ENCODE results near the gene RAPGEF4.
"Not testable (repeated sequence)": the region's sequence is repeated elsewhere in the genome, so short reads cannot be mapped to it uniquely, and the experiment has no call there.

The RAPGEF4 gene

DNA sequence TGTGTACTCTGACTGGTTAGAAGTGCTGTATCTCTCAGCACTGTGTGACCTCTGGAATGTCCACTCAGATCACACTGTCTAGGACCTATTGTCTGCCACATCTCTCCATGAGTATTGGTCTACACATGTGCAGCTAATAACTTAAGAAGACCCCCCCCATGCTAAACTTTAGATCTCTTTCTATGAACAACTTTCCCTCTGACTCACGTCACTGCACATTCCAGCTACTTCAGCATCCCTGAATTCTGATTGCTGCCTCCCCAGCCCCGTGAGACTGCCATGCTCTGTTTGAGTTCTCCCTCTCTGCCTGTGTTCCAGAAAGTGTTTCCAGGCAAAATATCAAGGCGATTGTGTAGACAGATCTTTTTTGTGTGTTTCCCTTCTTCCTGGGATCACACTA is 41.8 kb downstream of the RAPGEF4 start:
- no peak for DNase-seq

DNA sequence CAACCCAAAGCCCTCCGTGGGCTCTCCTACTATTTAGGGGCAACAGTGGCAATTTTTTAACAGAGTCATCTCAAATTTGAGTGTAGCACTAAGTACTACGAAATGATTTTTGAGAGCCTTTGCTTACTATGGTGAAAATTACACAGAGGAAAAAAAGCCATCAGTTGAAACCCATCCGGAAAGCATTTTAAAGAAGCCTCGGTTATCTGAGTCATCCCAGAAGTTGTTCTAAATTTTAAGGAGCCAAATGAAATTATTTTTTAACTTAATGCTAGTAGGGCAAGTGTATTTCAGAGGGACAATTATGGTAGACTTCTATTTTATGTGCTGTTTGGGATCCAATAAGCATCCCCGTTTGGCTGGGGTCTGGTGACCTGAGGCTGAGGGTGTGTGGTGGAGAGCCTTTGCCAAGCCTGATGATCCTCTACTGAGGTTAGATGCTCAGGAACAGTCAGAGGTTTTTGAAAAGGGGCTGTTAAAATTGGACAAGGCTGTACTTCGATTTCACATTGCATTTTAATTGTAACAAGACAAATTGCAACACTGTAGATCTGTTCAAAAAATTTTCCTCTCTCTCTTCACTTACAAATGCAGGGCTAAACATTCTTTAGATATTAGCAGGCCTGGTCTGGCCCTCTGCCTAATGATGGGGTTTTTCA is 47.0 kb downstream of the RAPGEF4 start:
- no peak for DNase-seq

DNA sequence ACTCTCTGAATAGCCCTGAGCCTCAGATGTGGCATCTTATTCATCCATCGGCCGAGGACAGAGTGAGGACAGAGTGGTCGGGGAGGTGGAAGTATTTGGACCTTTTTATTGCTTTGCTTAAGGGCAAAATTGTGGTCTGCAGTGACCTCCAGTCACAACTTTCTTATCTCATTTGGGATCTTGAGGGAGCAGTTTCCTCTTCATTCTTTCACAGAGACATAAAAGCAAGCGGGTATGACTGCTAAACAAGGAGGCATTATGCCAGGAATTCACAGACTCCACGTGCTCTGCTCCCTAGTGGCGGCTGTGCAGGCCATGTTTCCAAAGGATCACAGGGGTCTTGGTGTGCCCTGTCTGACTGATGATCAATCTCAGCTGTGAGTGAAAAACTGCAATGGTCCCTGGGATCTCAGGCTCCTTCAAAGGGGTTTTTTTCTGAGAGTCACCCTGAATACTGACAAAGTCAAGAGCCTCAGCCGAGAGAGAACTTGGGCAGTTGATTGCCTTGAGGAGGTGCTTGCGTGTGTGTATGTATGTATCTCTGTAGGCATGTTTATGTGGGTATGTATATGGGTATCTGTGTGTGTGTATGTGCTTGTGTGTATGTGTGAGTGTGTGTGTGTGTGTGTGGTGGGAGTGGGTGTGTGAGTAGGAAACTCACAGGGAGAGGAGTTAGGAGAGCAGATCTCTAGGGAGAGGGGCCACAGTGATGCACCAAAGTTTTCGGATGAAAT is 47.7 kb downstream of the RAPGEF4 start:
- no peak for DNase-seq

DNA sequence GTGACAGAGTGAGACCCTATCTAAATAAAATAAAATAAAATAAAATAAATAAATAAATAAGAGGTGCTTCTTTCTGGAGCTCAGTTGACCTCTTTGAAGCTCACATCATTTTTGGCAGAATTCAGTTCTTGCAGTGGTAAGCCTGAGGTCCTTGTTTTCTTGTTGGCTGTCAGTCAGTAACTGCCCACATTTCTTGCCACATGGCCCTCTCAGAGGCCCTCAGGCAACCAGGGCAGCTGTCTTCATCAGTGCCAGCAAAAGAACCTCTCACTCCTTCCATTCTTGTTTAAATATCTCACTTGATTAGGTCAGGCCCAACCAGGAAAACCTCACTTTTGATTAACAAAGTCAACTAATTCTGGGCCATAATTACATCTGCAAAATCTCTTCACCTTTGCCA is 53.2 kb downstream of the RAPGEF4 start:
- DNase-seq = no peak

DNA sequence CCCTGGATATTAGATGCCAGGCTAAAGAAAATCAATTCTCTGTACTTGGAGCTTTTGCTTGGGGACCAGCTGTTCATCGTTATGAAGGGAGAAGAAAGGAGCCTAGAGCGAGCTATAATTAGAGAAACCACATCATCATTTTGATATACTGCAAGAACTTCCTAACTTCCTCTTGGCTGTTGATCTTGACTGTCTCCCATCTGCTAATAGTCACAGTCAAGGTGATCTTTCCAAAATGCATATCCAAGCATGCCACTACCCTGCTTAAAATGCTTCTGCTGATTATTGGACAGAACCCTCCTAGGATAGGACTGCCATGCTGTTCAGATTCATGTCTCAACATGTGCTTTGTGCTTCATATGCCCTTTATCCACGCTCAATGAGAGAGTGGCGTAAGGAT is 54.8 kb downstream of the RAPGEF4 start:
- no peak for DNase-seq

DNA sequence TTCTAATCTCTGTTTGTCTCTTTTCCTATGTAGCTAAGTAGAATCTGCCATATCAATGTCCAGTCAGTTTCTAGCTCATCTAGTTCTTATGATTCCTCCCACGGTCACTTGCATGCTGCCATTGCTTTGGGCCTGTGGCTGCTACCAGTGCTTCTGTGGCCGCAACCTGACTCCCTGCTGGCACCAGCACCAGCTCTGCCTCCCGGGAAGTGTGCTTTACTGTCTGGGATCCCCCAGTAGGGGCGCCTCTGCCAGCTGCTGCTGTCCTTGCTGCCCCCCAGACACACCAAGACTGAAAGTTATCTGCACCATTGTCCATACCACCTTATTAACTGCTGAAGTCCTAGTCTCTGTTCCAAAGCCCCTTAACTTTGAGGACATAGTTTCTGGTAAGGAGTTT is 56.3 kb downstream of the RAPGEF4 start:
- no peak for DNase-seq

DNA sequence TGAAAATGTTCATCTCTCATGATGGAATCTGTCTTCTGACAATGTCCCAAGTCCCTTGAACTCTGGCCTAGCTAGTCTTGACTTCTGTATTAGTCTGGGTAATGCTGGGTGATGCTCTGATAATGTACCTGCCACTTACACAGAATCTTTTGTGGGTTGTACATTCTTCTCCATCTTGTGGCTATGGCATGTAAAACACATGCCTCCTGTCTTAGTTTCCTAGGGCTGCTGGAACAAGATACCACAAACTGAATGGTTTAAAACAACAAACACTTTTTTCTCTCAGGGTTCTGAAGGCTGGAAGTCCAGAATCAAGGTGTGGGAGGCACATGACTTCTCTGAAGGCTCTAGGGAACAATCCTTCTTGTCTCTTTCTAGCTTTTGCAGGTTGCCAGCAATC is 57.1 kb downstream of the RAPGEF4 start:
- DNase-seq = no peak

DNA sequence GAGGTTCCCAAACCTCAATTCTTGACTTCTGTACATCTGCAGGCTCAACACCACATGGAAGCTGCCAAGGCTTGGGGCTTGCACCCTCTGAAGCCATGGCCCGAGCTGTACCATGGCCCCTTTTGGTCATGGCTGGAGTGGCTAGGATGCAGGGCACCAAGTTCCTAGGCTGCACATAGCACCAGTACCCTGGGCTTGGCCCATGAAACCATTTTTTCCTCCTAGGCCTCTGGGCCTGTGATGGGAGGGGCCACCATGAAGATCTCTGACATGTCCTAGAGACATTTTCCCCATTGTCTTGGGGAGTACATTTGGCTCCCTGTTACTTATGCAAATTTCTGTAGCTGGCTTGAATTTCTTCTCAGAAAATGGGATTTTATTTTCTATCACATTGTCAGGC is 67.7 kb downstream of the RAPGEF4 start:
- DNase-seq = not testable (repeated sequence)

DNA sequence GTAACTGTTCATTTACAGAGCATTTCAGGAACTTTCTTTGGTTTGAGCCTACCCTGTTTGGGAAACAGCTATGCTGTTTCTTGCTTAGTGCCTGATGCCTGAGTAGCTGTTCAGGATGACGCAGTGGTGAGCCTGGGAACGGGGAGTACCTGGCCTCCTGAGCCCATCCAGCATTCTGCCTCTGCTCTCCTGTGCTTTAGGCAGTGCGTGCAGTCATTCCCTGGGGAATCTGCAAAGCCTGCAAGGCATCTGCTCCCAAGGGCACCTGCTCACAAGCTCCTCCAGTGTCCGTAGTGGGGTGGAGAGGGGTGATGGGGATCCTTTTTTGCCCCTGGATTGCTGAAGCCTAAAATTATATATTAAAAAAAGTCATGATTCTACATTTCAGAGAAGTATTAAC is 68.8 kb downstream of the RAPGEF4 start:
- no peak for DNase-seq

DNA sequence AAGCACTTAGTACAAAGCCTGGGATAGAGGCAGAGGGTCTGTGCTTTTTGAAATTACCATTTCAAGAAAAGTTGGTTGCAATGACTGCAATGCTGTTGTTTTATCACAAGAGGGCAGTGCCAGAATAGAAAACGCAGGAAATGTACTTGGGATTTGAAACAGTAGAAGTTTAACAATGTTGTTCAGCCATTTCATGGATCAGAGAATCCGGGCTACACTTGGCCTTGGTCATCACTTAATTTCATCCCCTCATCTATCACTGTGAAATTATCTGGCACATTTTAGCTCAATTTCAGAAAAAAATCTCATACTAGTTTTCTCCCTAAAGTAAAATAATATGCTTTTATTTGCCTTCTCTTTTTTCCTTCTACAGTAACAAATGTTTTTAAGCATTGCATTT is 70.8 kb downstream of the RAPGEF4 start:
- peak; percentile 59 for DNase-seq

DNA sequence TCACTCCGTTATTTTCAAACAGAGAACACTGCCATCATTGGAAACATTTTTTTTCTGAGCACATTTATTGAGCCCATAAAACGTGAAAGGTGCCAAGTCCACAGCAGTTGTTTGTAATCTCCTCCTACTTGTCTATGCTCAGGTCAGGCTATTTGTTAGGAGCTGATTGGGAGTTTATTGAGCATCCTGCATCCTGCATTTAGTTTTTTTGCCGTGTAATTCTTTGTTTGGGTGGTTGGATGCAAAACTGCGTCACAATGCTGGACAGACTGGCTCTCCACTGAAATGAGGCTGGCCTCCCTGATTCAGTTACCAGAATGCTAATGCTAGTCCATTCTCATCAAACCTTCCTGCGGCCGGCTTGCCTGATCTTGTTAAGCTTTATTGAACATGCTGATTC is 71.4 kb downstream of the RAPGEF4 start:
- DNase-seq = no peak

DNA sequence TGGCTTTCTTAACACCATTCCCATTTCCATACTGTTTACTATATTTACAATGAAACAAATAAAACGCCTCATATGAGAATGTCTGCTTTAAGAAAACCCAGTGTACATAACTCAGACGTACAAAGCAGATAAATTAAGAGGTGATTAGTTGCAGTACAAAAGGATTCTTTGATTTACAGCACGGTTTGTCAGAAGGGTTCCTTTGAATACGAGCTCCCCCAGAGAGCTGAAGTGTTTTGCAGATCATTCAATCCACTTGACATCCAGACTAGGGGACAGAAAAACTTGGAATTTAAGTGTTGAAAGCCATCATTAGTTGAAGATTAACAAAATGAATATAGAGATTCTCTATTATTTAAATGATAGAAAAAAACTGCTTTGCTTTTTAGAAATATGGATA is 72.5 kb downstream of the RAPGEF4 start:
- DNase-seq = no peak

DNA sequence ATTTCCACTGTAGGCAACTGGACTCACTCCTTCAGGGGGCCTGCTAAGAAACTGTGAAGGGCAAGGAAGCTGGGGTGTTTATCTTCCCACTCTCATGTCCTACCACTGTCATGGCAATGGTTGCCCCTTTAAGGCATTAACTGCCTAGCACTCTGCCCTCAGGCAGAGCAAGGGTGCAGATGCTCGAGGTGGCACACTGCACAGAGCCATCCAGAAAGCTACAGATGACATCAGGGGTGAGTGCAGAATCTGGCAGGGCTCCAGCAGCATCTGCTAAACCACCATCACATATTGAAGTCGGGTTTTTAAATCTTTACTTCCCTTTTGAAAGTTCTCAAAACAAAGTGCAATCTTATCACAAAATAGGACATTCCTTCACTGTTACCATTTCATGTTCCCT is 75.4 kb downstream of the RAPGEF4 start:
- no peak for DNase-seq

DNA sequence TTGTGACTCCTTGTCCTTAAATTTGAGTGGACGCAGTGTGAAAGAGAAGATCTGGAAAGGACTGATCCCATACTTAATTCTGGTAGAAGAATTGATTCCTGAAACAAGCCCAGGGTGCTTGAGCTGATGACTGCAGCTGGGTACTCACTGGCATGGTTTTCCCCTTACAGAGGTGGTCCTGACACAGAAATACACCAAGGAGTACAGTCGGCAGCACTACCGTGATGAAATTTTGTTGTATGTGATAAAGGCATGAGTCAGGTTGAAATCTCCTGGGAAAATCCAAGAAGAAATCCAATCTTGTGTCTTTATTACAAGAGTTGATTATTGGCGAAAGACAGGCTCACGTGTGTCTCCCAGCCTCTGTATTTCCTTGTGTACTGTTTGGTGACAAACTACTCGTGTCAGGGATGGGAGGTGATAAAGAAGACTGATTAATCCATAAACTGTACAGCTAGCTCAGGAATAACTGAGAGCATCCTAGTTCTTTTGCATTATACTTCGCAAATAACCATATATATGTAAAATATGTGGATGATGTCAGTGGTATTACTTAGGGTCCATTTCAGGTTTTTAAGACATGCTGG is 76.6 kb downstream of the RAPGEF4 start:
- no peak for DNase-seq

DNA sequence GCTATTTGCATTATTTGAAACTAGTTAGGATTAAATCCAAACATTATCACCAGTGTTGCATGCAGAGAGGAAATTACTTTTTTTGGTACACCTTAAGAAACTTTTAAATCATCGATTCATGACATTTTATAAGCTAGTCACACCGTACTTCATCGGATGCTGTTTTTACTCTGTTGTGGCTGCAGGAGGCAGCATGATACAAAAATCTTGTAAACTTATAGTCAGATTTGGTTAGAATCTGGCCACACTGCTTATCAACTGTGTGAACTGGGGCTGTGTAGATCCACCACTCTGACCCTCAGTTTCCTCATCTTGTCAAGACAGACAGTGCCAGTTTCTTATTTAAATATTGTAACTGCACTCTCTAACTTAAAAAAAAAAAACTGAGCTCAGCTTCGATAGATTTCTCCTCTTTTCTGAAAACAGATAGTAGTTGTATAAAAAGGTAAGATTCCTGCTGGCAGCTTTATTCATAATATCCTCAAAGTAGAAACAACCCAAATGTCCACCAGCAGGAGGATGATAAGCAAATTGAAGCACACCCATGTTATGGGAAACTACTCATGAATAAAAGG is 77.8 kb downstream of the RAPGEF4 start:
- DNase-seq = no peak

DNA sequence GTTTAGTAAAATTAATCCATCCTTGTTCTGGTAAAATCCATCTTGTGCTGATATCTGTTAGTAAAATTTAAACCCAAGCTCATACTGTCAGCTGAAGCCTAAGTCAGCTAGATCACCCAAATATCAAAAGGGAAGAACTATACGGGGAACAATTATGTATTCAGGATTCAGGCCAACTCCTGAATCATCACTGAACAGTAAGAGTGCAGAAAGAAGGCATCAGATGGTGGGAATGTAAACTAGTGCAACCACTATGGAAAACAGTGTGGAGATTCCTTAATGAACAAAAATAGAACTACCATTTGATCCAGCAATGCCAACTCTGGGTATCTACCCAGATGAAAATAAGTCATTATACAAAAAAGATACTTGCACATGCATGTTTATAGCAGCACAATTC is 81.8 kb downstream of the RAPGEF4 start:
- no peak for DNase-seq

DNA sequence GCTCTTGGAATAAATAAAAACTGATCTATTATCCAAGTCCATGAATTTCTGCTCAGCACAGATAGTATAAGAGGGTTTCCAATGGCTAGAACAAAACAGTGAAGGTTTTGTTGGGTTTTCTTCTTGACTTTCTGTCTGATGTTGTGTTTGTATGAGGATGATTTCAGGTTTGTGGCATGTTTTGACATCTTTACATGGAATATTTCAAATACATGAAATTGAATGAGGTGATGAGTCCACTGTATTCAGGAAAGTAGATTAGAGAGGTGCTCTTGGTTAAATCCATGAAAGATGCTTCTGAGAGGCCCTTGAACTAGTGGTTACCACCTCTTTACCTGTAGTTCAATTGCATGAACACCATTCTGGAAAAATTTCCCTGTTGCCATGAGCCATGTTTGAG is 84.3 kb downstream of the RAPGEF4 start:
- DNase-seq = peak; percentile 48

DNA sequence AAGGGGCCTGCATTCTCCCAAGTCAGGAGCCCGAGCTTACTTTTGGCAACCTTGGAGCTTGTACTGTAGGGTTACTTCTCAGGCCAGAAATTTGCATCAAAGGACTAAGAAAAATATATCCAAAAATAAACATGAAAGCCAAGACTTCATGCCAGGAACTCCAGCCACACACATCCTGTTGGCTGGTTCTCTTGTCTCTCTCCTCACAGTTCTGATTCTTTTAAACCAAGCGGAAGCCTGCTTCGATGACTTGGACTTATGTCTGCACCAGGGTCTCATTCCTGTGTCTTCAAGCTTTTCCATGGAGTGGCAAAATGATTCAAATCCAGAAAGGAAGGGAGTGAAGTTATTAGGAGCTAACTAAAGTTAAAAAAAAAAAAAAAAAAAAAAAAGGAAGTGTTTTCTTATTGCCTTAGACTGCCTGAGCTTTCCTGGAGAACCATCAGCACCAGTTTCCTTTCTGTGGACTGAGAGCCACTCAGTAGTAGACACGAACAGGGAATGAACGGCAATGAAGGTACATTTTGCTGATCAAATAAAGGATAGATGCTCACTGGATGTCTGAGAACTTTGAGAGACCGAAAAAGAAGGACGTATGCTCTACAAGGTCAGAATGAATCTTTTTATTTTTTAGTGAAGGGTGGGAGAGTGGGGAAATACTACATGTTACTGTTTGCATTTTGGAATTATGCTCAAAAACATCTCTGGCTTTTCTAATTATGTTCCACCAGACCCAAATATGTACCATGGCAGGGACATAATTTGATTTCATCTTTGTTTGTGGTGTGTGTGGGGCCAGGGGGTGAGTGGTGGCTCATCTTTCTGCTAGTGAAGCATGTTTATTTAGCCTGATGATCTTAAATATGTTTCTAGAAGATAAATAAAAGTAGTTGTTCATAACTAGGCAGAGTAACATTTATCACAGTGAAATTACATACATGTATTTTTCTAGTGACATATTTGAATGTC is 86.0 kb downstream of the RAPGEF4 start:
- DNase-seq = no peak

DNA sequence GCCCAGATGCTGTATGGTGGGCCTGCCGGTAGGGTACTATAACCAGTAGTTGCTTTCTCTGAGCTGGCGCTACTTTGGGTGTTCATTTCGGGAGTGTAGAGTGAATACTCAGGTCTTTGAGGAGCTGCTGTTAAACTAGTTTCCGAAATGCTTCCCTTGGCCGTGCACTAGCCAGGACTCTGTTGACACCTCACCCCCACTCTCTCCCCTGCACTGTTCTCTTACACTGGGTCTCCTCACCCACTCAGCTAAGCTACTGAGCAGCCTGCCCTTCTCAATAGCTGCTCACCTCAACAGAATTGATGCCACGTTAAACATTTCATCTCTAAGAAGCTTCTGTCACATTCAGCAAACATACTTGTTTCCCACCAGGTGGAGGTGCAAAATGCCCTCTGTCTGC is 86.9 kb downstream of the RAPGEF4 start:
- DNase-seq = no peak

DNA sequence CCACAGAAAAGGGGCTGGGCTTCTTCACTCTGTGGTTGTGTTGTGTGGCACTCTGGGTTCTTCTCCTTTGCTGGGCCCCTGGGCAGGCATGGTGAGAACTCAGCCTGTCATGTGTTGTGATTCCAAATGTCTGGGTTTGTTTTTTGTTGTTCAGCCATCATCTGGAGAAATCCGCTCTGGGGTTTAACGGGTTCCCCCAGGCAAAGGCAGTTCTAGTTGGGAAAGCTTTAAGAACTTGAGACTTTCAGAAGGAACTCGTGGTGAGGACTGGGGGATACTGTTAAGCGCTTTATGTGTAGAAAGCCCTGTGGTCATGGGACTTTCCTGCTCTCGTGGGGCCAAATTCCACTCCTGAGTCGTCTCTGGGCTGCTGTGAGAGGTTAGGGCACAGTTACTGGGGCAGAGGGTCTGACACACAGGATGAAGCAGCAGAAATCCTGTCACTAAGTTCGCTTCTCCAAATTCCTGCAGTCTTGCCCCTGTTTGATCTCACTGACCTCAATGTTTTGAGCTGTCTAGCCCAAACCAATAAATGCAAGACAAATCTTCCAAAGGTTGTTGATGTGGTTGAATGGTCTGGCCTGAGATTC is 87.7 kb downstream of the RAPGEF4 start:
- no peak for DNase-seq

DNA sequence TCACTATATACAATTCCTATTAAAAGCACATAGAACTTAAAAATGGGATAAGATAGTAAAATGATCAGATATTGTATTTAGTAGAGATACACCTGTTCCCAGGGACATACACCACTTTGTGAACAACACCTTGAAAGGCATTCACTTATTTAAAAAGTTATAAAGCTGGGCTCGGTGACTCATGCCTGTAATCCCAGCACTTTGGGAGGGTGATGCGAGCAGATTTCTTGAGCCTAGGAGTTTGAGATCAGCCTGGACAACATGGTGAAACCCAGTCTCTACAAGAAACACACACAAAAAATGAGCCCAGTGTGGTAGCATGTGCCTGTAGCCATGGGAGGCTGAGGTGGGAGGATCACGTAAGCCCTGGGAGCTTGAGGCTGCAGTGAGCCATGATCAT is 90.9 kb downstream of the RAPGEF4 start:
- DNase-seq = no peak

DNA sequence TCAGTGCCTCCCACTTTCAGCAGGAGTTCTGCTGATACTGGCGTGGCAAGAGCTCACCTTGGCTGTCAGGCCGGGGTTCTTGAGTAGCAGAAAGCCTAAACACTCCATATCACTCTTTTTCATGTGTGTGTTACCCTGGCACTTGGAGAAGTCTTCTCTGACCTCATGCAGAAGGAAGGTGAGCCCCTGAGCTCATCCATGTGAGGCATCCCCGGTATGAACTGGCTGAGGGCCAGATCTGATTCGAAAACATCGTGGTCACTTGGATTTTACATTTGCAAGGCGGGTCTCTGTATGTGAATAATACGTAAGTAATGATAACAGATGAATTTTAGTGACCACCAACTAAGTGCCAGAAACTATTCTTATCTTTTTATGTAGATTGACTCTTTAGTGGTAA is 93.6 kb downstream of the RAPGEF4 start:
- DNase-seq = no peak

DNA sequence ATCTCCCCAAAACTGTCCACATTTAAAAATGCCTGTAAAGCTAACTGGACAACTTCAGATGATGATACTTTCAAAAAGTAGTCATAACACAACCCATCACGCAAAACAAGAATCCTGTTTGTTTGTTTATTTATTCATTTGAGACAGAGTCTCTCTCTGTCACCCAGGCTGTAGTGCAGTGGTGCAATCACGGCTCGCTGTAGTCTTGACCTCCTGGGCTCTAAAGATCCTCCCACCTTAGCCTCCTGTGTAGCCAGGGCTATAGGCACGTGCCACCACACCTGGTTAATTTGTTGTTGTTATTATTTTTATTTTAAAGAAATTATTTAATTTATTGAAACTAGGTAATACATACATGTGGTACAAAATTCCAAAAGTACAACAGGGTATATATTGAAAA is 94.8 kb downstream of the RAPGEF4 start:
- no peak for DNase-seq
